Measurements from ENCODE around the gene HERC4. TPM values are rescaled to one million over a fixed set of nuclear protein-coding genes. Genes with fewer than 3 reads are reported as not detected.

HERC4 gene, protein sequence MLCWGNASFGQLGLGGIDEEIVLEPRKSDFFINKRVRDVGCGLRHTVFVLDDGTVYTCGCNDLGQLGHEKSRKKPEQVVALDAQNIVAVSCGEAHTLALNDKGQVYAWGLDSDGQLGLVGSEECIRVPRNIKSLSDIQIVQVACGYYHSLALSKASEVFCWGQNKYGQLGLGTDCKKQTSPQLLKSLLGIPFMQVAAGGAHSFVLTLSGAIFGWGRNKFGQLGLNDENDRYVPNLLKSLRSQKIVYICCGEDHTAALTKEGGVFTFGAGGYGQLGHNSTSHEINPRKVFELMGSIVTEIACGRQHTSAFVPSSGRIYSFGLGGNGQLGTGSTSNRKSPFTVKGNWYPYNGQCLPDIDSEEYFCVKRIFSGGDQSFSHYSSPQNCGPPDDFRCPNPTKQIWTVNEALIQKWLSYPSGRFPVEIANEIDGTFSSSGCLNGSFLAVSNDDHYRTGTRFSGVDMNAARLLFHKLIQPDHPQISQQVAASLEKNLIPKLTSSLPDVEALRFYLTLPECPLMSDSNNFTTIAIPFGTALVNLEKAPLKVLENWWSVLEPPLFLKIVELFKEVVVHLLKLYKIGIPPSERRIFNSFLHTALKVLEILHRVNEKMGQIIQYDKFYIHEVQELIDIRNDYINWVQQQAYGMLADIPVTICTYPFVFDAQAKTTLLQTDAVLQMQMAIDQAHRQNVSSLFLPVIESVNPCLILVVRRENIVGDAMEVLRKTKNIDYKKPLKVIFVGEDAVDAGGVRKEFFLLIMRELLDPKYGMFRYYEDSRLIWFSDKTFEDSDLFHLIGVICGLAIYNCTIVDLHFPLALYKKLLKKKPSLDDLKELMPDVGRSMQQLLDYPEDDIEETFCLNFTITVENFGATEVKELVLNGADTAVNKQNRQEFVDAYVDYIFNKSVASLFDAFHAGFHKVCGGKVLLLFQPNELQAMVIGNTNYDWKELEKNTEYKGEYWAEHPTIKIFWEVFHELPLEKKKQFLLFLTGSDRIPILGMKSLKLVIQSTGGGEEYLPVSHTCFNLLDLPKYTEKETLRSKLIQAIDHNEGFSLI
- 25.6 to 30.6 TPM (median 29.3 TPM) in 5 replicates for total RNA-seq (2022; extraction: Qiagen RNA extraction)

DNA sequence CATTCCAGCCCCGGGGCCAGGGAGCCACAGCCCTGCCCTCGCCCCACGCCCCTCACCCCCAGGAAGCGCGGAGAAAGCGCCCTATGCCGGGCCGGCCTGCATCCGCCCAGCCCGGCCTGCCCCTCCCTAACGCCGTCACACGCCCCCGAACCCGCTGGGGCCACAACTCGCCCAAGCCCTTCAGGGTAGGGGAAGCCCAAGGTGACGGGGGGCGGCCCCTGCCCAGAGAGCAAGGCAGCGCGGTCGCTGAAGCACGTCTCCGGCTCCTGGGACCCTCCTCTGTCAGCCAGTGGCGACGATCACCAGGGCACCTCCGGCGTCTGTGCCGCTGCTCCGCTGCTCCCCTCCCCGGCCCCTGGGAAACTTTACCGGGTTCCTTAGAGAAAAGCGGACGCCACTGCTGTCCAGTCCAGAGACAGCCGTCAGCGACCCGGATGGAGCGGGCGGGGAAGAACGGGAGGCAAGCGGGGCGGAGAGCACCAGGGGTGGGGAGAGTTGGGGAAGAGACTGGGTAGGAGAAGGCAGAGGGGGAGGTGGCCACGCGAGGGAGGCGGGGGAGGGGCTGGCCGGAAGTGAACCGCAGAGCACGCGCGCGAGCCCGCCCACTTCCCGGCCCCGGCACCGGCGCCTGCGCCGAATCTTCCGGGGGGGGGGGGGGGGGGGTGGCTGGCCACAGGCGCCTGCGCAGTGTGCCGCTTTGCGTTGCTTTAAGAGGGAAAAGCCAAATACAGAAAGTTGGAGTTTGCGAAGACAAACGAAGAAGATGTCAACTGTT, at the start of gene HERC4:
TSS of gene HERC4 (minus strand) at position 509 of the 775 bp plus-strand sequence. CDS start 2,175 bp downstream, outside the sequence.

DNA sequence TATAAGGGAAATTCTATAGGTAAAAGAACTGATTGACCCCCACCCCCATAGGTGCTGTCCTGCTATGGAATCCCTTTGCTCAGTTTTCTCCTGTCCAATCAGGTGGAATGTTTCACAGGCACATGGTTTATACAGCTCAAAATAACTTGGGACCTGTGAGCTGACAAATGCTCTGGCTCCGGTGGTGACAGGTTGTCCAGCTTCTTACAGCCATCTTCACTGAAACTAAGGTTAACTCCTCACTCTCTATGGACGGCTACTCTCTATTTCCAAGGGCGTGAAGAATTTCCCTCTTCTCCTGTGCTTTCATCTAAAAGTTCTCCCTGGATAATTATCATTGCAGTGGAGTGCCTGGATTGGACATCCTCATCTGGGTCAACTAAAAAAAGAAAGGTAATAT, 34.2 kb upstream of the HERC4 start, which contains the start of gene MYPN:
TSS of gene MYPN (plus strand) at position 158 of the 400 bp plus-strand sequence. CDS start 11,951 bp downstream, outside the sequence.

DNA sequence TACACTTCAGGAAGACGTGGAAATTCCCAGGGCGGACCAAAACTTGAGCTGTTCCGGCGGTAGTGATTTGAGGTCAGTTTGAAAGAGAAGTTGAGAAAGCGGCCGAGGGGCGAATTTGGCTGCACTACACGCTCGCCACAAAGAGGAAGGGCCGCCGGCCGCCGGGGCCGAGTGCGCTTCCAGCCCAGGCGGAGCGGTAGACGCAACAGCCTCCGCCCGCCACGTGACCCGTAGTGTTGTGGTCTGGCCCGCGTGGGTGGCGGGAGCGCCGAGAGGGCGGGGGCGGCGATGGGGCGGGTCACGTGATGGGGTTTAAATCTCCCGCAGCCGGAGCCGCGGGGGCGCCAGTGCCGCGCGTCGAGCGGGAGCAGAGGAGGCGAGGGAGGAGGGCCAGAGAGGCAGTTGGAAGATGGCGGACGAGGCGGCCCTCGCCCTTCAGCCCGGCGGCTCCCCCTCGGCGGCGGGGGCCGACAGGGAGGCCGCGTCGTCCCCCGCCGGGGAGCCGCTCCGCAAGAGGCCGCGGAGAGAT, 190.7 kb downstream of the HERC4 start, which contains the start of gene SIRT1:
TSS of gene SIRT1 (plus strand) at position 344 of the 529 bp plus-strand sequence. CDS start at position 410, 66 bp downstream.

Other genes with a start within 250 kb of the HERC4 start
- 51.9 to 68.0 TPM (median 54.4 TPM) in 5 replicates for gene DNAJC12, start 237.1 kb downstream of the HERC4 start, total RNA-seq (2022; extraction: Qiagen RNA extraction)
- 17.1 to 19.7 TPM (median 18.7 TPM) in 5 replicates for gene SIRT1, start 190.6 kb downstream of the HERC4 start, total RNA-seq (2022; extraction: Qiagen RNA extraction)
- 2.2 to 3.0 TPM (median 2.3 TPM) in 5 replicates for gene MYPN, start 34.2 kb upstream of the HERC4 start, total RNA-seq (2022; extraction: Qiagen RNA extraction)
- 0.12 to 0.27 TPM (median 0.17 TPM) in 4 of 5 replicates, not detected in the other for gene ATOH7, start 156.8 kb upstream of the HERC4 start, total RNA-seq (2022; extraction: Qiagen RNA extraction)

Data from A549 treated with Mapracorat at 1 μM for 4 hours (cell line).